Fibroblast of pulmonary artery (primary cell): ENCODE measurements around the gene TTLL5.

Experiments
- DNase-seq: peaks from one replicate; pipeline ENCODE4 v3.0.0-alpha.2; 2010; ENCODE audit warnings: low read depth
- H3K4me3 ChIP-seq: replicated peaks from 2 replicates; pipeline ENCODE4 v1.5.1; 2011; ENCODE audit warnings: low read depth, mild to moderate bottlenecking, control low read depth, low read length, moderate library complexity
- TF ChIP-seq, protein P1 (sequence below): IDR thresholded peaks from 2 replicates; pipeline ENCODE4 v1.5.1; 2011; ENCODE audit warnings: mild to moderate bottlenecking, control low read depth, low read length, inconsistent platforms; ENCODE audit errors: missing control alignments

Gene TTLL5

DNA sequence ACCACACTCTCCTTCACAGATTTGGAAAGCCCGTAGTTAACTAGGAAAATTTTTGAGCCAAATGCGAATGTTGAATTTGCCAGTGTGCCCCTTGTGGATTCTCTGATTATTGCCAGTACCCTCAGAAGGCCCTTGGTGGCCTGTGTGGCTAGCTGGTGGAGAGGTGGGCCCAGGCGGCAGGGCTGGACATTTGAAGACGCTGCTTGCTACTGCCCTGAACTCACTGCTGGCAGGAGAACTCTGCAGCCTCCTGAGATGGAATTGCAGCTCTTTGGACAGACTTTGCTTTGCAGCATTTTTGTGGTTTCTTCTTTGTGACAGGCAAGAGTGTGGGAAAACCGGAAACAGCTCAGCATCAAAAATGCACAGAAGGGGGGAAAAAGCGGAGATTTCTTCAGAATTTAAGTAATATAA lies 223.2 kb downstream of the TTLL5 start:
- TF ChIP-seq, protein P1, sequence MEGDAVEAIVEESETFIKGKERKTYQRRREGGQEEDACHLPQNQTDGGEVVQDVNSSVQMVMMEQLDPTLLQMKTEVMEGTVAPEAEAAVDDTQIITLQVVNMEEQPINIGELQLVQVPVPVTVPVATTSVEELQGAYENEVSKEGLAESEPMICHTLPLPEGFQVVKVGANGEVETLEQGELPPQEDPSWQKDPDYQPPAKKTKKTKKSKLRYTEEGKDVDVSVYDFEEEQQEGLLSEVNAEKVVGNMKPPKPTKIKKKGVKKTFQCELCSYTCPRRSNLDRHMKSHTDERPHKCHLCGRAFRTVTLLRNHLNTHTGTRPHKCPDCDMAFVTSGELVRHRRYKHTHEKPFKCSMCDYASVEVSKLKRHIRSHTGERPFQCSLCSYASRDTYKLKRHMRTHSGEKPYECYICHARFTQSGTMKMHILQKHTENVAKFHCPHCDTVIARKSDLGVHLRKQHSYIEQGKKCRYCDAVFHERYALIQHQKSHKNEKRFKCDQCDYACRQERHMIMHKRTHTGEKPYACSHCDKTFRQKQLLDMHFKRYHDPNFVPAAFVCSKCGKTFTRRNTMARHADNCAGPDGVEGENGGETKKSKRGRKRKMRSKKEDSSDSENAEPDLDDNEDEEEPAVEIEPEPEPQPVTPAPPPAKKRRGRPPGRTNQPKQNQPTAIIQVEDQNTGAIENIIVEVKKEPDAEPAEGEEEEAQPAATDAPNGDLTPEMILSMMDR: peak; percentile 45

DNA sequence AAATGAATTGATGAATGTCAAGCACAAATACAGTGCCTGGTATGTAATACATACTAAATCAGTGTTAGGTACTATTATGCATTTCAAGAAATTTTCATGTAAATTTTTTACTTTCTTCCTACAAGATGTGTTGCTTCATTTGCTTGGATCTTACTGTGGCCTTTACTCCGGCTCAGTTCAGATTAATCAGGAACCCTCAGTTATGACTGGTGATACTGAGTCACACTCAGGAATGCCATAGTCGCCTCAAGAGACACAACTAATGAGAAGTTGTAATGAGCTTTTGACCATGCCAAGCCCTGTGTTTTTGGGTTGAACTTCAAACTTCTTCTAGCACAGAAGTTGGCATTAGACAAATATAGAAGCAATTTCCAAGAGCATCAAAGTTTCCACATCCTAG lies 224.8 kb downstream of the TTLL5 start:
- TF ChIP-seq, protein P1: no peak
- no peak overlapping the region for H3K4me3 ChIP-seq
- peak; percentile 38 for DNase-seq

More for the DNA sequence above, 223.2 kb downstream of the TTLL5 start:
- no peak overlapping the region for H3K4me3 ChIP-seq
- DNase-seq: peak; percentile 94

DNA sequence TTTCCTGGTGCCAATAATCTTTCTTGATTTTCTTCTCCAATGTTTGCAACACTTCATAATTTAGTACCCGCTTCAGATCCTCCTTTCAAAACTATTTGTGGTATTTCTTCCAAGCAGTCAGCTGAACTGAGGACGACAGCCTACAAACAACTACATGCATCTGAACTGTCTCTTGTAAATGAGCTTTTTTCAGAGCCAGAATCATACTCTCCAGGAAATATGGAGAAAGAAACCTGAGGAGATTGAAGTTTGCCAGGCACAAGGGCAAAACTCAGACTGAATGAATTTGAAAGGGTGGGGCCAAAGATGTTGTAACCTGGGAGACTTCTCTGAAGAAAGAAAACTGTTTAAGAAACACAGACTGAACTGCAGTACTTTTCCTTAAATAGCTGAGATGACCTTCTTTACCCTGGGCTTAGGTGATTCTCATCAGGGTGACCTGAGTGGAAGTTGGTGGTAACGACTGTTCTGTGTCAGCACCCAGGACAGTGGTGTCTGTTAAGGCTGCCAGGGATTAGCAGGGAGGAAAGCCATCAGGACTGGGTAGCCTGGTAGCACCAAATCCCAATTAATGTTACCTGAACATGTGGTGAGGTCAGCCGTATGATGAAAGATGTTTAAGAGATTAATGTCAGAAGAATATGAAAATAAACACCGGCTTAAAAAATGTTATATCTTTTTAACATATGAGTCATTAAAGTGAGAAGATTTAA lies 225.7 kb downstream of the TTLL5 start:
- peak; percentile 60 for DNase-seq
- TF ChIP-seq, protein P1: no peak
- H3K4me3 ChIP-seq: no peak overlapping the region

DNA sequence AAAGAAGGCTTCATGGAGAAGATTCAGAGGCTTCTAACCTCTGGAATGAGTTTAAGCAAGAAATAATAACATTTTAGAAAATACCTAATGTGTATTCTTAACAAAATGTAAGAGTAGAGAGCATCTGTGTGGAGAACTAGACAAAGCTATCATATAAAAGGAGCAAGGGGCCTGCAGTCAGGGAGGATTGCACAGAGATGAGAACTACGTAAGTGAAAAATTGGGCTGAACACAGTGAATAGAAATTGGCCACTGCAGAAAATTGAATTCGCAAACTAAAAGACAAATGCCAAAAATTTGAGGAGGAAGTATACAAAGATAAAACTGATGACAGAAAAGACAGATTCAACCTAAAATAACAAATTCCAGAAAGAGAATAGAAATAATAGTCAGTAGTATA lies 227.9 kb downstream of the TTLL5 start:
- H3K4me3 ChIP-seq: no peak overlapping the region
- no peak for DNase-seq
- TF ChIP-seq, protein P1: no peak

DNA sequence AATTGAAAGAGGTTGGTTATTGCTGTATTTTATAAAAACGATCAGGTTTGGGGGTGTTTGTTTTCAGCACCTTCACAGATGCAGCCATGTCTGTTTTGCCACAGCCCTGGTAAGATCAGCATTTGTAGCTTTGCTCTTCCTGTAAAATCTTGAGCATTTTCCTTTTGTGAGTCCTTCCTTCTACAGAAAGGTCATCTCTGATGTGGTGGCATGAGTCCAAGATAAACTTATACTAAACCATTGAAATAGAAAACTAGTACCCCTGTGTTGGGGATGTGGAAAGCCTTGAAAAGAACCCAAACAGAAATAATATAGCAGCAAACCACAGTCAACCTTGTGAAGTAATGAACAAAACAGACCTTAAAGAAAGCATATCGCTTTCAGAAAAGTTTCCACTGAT lies 235.3 kb downstream of the TTLL5 start:
- TF ChIP-seq, protein P1: no peak
- no peak for DNase-seq
- H3K4me3 ChIP-seq: no peak overlapping the region

DNA sequence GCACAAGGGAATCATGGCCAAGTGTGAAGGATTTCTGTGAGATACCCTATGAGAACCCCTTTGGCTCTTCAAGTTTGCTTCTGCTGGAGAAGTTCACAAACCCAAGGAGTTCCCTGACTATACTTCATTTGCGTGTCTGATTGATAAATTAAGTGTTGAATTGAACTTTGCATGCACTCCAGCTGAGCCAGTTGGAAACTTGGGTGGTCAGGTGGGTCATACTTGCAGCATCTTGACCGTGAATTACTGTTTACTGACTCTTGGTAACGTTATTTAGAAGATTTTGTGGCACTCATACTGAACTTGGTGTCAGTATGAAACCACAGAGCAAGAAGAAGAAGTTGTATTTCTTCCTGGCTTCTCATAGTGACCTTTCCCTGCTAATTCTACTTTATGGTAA lies 243.3 kb downstream of the TTLL5 start:
- DNase-seq: no peak
- TF ChIP-seq, protein P1: no peak
- H3K4me3 ChIP-seq: no peak overlapping the region

DNA sequence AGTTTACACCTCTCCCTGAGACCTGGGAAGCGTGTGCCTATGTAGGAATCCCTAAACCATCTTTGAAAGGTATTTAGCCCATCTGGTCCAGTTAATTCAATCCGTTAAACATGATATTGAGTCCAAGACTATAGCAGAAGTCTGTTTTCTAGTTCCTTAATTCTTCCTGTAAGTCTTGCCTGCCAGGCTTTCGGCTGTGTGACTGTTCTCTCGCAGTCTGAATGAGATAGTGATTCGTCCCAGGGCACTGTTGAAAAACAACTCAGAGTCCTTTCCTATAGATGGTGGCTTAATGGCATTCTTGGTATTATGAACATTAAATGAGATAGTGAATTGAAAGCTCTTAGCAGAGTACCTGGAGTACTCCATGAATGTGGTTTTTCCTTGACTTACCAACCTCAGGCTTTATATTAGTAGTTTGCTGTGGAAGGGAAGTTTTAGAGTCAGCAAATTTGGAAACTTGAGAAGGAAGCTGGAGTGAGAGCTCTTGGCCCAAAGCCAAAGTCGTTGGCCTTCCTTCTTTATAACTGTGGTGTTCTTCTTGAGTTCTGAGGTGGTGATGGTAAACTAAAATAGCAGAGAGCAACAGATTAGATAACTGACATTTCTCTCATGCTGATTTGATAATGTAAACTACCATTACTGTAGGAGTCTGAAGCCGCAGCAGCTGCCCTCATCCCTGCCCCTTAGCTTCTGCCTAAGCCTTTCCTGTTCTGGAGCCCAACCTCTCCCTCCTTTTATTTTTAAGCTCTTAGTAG lies 244.3 kb downstream of the TTLL5 start:
- TF ChIP-seq, protein P1: no peak
- peak; percentile 61 for DNase-seq

More for the DNA sequence above, 244.3 kb downstream of the TTLL5 start:
- H3K4me3 ChIP-seq: no peak overlapping the region
